CD14-positive monocyte (primary cell): ENCODE data around the gene SHISA6. TPM values are rescaled to one million over a fixed set of nuclear protein-coding genes. Genes with fewer than 3 reads are reported as not detected.

ENCODE experiments used
- DNase-seq, 3 donors: peaks; one replicate each; pipeline ENCODE4 v3.0.0-alpha.2; 2011 to 2022
- H2AFZ ChIP-seq: 2 replicates; pipeline ENCODE4 v1.6.0; 2012; ENCODE audit warnings: mild to moderate bottlenecking, low read depth, low read length, inconsistent platforms; ENCODE audit not compliant: insufficient read depth, poor library complexity, severe bottlenecking
- H3K27ac ChIP-seq, 2 donors: 1 replicate in 1 of 2; 2 replicates in 1 of 2; pipeline ENCODE4 v1.5.1; 2012 to 2013; ENCODE audit warnings: low read length in 2 of 2, control low read depth in 1 of 2, inconsistent platforms in 1 of 2, low read depth in 1 of 2, mild to moderate bottlenecking in 1 of 2
- H3K27me3 ChIP-seq, 2 donors: one replicate each; pipeline versions ENCODE4 v1.6.0 to v1.6.1; 2011 to 2013; ENCODE audit warnings: low read length in 2 of 2; ENCODE audit not compliant: control insufficient read depth in 2 of 2, insufficient read depth in 2 of 2
- H3K36me3 ChIP-seq, 2 donors: replicated peaks in 1 of 2; 1 replicate in 1 of 2; 2 replicates in 1 of 2; pipeline versions ENCODE4 v1.5.1 to v1.6.1; 2012 to 2013; ENCODE audit warnings: low read length in 2 of 2, control low read depth in 1 of 2, inconsistent platforms in 1 of 2, mild to moderate bottlenecking in 1 of 2; ENCODE audit not compliant: insufficient read depth in 2 of 2, control insufficient read depth in 1 of 2
- H3K4me1 ChIP-seq, 2 donors: 1 replicate in 1 of 2; 2 replicates in 1 of 2; pipeline versions ENCODE4 v1.5.1 to v1.6.1; 2012 to 2013; ENCODE audit warnings: low read length in 2 of 2, control low read depth in 1 of 2, inconsistent platforms in 1 of 2, mild to moderate bottlenecking in 1 of 2, moderate library complexity in 1 of 2; ENCODE audit not compliant: insufficient read depth in 2 of 2, control insufficient read depth in 1 of 2
- H3K4me2 ChIP-seq: replicated peaks from 2 replicates; pipeline ENCODE3; 2012; ENCODE audit warnings: low read length, moderate library complexity, mild to moderate bottlenecking; ENCODE audit not compliant: poor library complexity, severe bottlenecking; ENCODE audit errors: extremely low read depth
- H3K4me3 ChIP-seq, 3 experiments: fragments of 200-600 bp in 1 of 3; sonication (generic) in 1 of 3; replicated peaks in 1 of 3; 1 replicate in 2 of 3; 2 replicates in 1 of 3; pipeline ENCODE4 v1.5.1; 2011 to 2013; ENCODE audit warnings: low read length in 3 of 3, mild to moderate bottlenecking in 3 of 3, control low read depth in 2 of 3, low read depth in 2 of 3, inconsistent platforms in 1 of 3, moderate library complexity in 1 of 3
- H3K79me2 ChIP-seq: 2 replicates; pipeline ENCODE4 v1.6.0; 2012; ENCODE audit warnings: mild to moderate bottlenecking, control low read depth, inconsistent platforms, low read length, moderate library complexity; ENCODE audit not compliant: insufficient read depth
- H3K9ac ChIP-seq: 2 replicates; pipeline ENCODE4 v1.6.0; 2017; ENCODE audit warnings: low read length, mild to moderate bottlenecking; ENCODE audit not compliant: insufficient read depth, poor library complexity, severe bottlenecking
- H3K9me3 ChIP-seq, 2 donors: replicated peaks in 1 of 2; 1 replicate in 1 of 2; 2 replicates in 1 of 2; pipeline versions ENCODE4 v1.5.1 to v1.6.1; 2012 to 2013; ENCODE audit warnings: low read length in 2 of 2, control low read depth in 1 of 2; ENCODE audit not compliant: control insufficient read depth in 1 of 2, insufficient read depth in 1 of 2
- H4K20me1 ChIP-seq: 2 replicates; pipeline ENCODE4 v1.6.0; 2012; ENCODE audit warnings: mild to moderate bottlenecking, low read length, control low read depth, moderate library complexity; ENCODE audit not compliant: insufficient read depth
- H3K27ac Mint-ChIP-seq, 7 donors: one replicate each; pipeline ENCODE4 v1.8.0; 2020; ENCODE audit warnings: mild to moderate bottlenecking in 7 of 7, mixed read lengths in 7 of 7, moderate library complexity in 6 of 7, inconsistent platforms in 2 of 7
- H3K27me3 Mint-ChIP-seq, 3 donors: one replicate each; pipeline ENCODE4 v1.8.0; 2021 to 2022; ENCODE audit warnings: low read depth in 3 of 3, mild to moderate bottlenecking in 3 of 3, mixed read lengths in 3 of 3, moderate library complexity in 3 of 3, inconsistent platforms in 1 of 3
- H3K36me3 Mint-ChIP-seq, 2 donors: one replicate each; pipeline ENCODE4 v1.8.0; 2020; ENCODE audit warnings: mixed read lengths in 2 of 2, inconsistent platforms in 1 of 2, mild to moderate bottlenecking in 1 of 2
- H3K4me1 Mint-ChIP-seq: one replicate; pipeline ENCODE4 v1.8.0; 2020; ENCODE audit warnings: mild to moderate bottlenecking, mixed read lengths
- H3K4me3 Mint-ChIP-seq, 2 donors: one replicate each; pipeline ENCODE4 v1.8.0; 2020; ENCODE audit warnings: mild to moderate bottlenecking in 2 of 2, mixed read lengths in 2 of 2, moderate library complexity in 1 of 2
- H3K9me3 Mint-ChIP-seq, 7 donors: one replicate each; pipeline ENCODE4 v1.8.0; 2020 to 2022; ENCODE audit warnings: mixed read lengths in 7 of 7, mild to moderate bottlenecking in 6 of 7, moderate library complexity in 6 of 7, inconsistent platforms in 2 of 7
- WGBS: methylation state at CpG from one replicate; pipeline ENCODE4 v1.1.5; 2013; ENCODE audit warnings: missing lambda C conversion rate; ENCODE audit not compliant: insufficient coverage; 5-methylcytosine and 5-hydroxymethylcytosine counted together
- intact Hi-C, 2 donors: fragments of 100-400 bp; cut with micrococcal nuclease; formaldehyde crosslinking; loops; one replicate each; pipeline versions ENCODE4 v1.15.0 to v1.15.1; 2023
- polyA plus RNA-seq, 3 donors: library from polyadenylated mRNA; depleted of rRNA in 1 of 3; unstranded in 2 of 3; stranded (reverse) in 1 of 3; fragments of 300-500 nt in 2 of 3; fragments of >200 nt in 1 of 3; fragmentation: Illumina TruSeq in 2 of 3; gene quantifications; 1 replicate in 2 of 3; 2 replicates in 1 of 3; pipeline ENCODE4 v1.2.3, GENCODE V29; 2012 to 2021
- TF ChIP-seq, protein P1 (sequence below): fragments of 200-600 bp; IDR thresholded peaks from one replicate; pipeline ENCODE4 v1.8.0; 2022; ENCODE audit warnings: antibody characterized with exemption, mild to moderate bottlenecking

SHISA6 gene
- polyA plus RNA-seq, 3 donors = not detected

GRCh38 chr17:11330006-11330405, 89.0 kb downstream of the SHISA6 start:
- Histone ChIP-seq H3K79me2 (no peaks in the 10 kb centered on the region), H3K9me3 (peaks cover 0 to 4% of the 10 kb centered on the region in 2 donors), H2AFZ (no peak overlapping the region), H3K27ac (no peak overlapping the region), H3K4me3 (no peak overlapping the region), H3K9ac (no peak overlapping the region), H4K20me1 (no peaks in the 10 kb centered on the region), H3K4me1 (no peaks in the 10 kb centered on the region), H3K27me3 (no peaks in the 10 kb centered on the region), H3K36me3 (no peaks in the 10 kb centered on the region), H3K4me2 (no peak overlapping the region)
- TF ChIP-seq, protein P1, sequence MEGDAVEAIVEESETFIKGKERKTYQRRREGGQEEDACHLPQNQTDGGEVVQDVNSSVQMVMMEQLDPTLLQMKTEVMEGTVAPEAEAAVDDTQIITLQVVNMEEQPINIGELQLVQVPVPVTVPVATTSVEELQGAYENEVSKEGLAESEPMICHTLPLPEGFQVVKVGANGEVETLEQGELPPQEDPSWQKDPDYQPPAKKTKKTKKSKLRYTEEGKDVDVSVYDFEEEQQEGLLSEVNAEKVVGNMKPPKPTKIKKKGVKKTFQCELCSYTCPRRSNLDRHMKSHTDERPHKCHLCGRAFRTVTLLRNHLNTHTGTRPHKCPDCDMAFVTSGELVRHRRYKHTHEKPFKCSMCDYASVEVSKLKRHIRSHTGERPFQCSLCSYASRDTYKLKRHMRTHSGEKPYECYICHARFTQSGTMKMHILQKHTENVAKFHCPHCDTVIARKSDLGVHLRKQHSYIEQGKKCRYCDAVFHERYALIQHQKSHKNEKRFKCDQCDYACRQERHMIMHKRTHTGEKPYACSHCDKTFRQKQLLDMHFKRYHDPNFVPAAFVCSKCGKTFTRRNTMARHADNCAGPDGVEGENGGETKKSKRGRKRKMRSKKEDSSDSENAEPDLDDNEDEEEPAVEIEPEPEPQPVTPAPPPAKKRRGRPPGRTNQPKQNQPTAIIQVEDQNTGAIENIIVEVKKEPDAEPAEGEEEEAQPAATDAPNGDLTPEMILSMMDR = no peak
- no peaks in the 10 kb centered on the region for H3K4me1 Mint-ChIP-seq
- no peak overlapping the region for H3K27ac Mint-ChIP-seq
- intact Hi-C loops = no loop called here
- H3K9me3 Mint-ChIP-seq = peaks cover 0 to 13% (median 3%) of the 10 kb centered on the region in 7 donors
- H3K36me3 Mint-ChIP-seq = no peaks in the 10 kb centered on the region
- no peak for DNase-seq
- 86% methylated on average over 1 of the region's 4 CpGs for whole genome bisulfite sequencing
- H3K4me3 Mint-ChIP-seq = no peak overlapping the region
- peaks cover 0 to 3% (median 2%) of the 10 kb centered on the region in 3 donors for H3K27me3 Mint-ChIP-seq

DNA sequence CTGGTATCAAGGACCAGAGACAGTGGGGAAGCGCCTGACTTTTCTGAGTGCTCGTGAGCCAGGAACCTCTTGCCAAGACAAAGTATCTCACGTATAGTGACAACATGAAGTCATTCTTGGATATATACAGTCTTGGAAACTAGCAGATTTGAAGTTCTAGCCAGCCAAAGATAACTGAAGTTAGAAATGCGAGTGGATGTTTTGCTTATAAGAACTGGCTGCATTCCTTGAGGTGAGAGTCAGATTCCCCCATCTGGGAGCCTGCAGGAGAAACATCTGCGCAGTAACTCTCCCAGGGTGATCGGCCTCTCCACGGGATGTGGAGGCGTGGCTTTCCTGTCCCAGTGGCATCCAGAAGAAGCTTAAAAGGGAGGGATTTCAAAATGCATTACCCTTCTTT, 89.8 kb downstream of the SHISA6 start:
- Mint-ChIP-seq H3K27ac (no peak overlapping the region), H3K36me3 (no peaks in the 10 kb centered on the region), H3K4me3 (no peak overlapping the region), H3K27me3 (peaks cover 0 to 3% (median 2%) of the 10 kb centered on the region in 3 donors), H3K9me3 (peaks cover 0 to 14% (median 2%) of the 10 kb centered on the region in 7 donors), H3K4me1 (no peaks in the 10 kb centered on the region)
- no peaks in the 10 kb centered on the region for H4K20me1 ChIP-seq
- H3K4me2 ChIP-seq = no peak overlapping the region
- H3K79me2 ChIP-seq = no peaks in the 10 kb centered on the region
- no peak overlapping the region for H3K27ac ChIP-seq
- no peaks in the 10 kb centered on the region for H3K4me1 ChIP-seq
- H3K4me3 ChIP-seq = no peak overlapping the region
- TF ChIP-seq, protein P1 = no peak
- no peaks in the 10 kb centered on the region for H3K27me3 ChIP-seq
- no peaks in the 10 kb centered on the region for H3K36me3 ChIP-seq
- WGBS = 26% methylated on average over 4 of the region's 8 CpGs
- intact Hi-C loops = no loop called here
- H2AFZ ChIP-seq = no peak overlapping the region
- no peak overlapping the region for H3K9ac ChIP-seq
- DNase-seq = no peak
- peaks cover 0 to 2% of the 10 kb centered on the region in 2 donors for H3K9me3 ChIP-seq
